Neural cell (in vitro differentiated cells): ENCODE results near the gene DBNDD1. TPM values are rescaled to one million over a fixed set of nuclear protein-coding genes. Genes with fewer than 3 reads are reported as not detected.

Source experiments
- H2AFZ ChIP-seq: fragments of 200-600, 300-800 bp; sonication (generic), shearing (Covaris generic); 2 replicates; pipeline ENCODE4 v1.6.0; 2014; ENCODE audit warnings: low read depth, mild to moderate bottlenecking, antibody characterized with exemption, low read length, moderate library complexity
- H3F3A ChIP-seq: fragments of 200-600 bp; shearing (Covaris generic); 2 replicates; pipeline ENCODE4 v1.6.1; 2016; ENCODE audit warnings: mild to moderate bottlenecking, moderate library complexity, mixed read lengths, antibody characterized with exemption, low read length; ENCODE audit not compliant: insufficient read depth, poor library complexity, severe bottlenecking
- H3K27ac ChIP-seq: fragments of 200-600, 300-800 bp; sonication (generic), shearing (Covaris generic); 2 replicates; pipeline ENCODE4 v1.5.1; 2014; ENCODE audit warnings: mild to moderate bottlenecking, low read length, moderate library complexity
- H3K27me3 ChIP-seq: fragments of 300-800, 200-600 bp; sonication (generic), shearing (Covaris generic); 2 replicates; pipeline ENCODE4 v1.6.0; 2014; ENCODE audit warnings: mild to moderate bottlenecking, low read depth, low read length, moderate library complexity; ENCODE audit not compliant: insufficient read depth
- H3K36me3 ChIP-seq: fragments of 300-800, 200-600 bp; sonication (generic), shearing (Covaris generic); 2 replicates; pipeline ENCODE4 v1.5.1; 2014; ENCODE audit warnings: mild to moderate bottlenecking, antibody characterized with exemption, low read length, moderate library complexity; ENCODE audit not compliant: insufficient read depth
- H3K4me2 ChIP-seq: fragments of 300-800, 200-600 bp; sonication (generic), shearing (Covaris generic); 2 replicates; pipeline ENCODE4 v1.6.0; 2014; ENCODE audit warnings: mild to moderate bottlenecking, low read length
- H3K4me3 ChIP-seq: fragments of 300-800, 200-600 bp; sonication (generic), shearing (Covaris generic); 2 replicates; pipeline ENCODE4 v1.5.1; 2014; ENCODE audit warnings: mild to moderate bottlenecking, low read length, moderate library complexity
- H3K79me2 ChIP-seq: fragments of 200-600 bp; shearing (Covaris generic); replicated peaks from 2 replicates; pipeline ENCODE4 v1.6.0; 2014; ENCODE audit warnings: mild to moderate bottlenecking, low read length, moderate library complexity; ENCODE audit not compliant: insufficient read depth
- H3K9ac ChIP-seq: fragments of 300-800, 200-600 bp; sonication (generic), shearing (Covaris generic); 2 replicates; pipeline ENCODE4 v1.6.1; 2016; ENCODE audit warnings: mild to moderate bottlenecking, low read length, mixed read lengths
- H3K9me2 ChIP-seq: fragments of 200-600 bp; shearing (Covaris generic); 2 replicates; pipeline ENCODE4 v1.6.1; 2016; ENCODE audit warnings: mild to moderate bottlenecking, low read length, mixed read lengths; ENCODE audit not compliant: insufficient read depth
- H3K9me3 ChIP-seq: fragments of 200-600, 300-800 bp; sonication (generic), shearing (Covaris generic); 2 replicates; pipeline ENCODE4 v1.6.1; 2016; ENCODE audit warnings: mild to moderate bottlenecking, mixed run types, low read length, moderate library complexity, mixed read lengths
- H4K20me1 ChIP-seq: fragments of 200-600 bp; shearing (Covaris generic); 2 replicates; pipeline ENCODE4 v1.6.1; 2016; ENCODE audit warnings: mild to moderate bottlenecking, mixed run types; ENCODE audit not compliant: insufficient read depth
- EP300 ChIP-seq: fragments of 450-650 bp; conservative IDR thresholded peaks from 2 replicates; pipeline ENCODE4 v1.6.1; 2014; ENCODE audit warnings: antibody characterized with exemption, mild to moderate bottlenecking, moderate library complexity; ENCODE audit not compliant: poor library complexity, severe bottlenecking
- EZH2 ChIP-seq: fragments of 200-600, 300-800 bp; shearing (Covaris generic), sonication (generic); IDR thresholded peaks from 2 replicates; pipeline ENCODE4 v1.6.1; 2014; ENCODE audit warnings: antibody characterized with exemption, low read length, borderline replicate concordance, mild to moderate bottlenecking; ENCODE audit not compliant: insufficient read depth, poor library complexity, severe bottlenecking
- MXI1 ChIP-seq: fragments of 450-650 bp; conservative IDR thresholded peaks from 2 replicates; pipeline ENCODE4 v1.6.1; 2014; ENCODE audit warnings: antibody characterized with exemption, mild to moderate bottlenecking; ENCODE audit not compliant: poor library complexity, severe bottlenecking
- POLR2AphosphoS5 ChIP-seq: IDR thresholded peaks from 2 replicates; pipeline ENCODE4 v1.6.1; 2012
- RAD21 ChIP-seq: fragments of 450-650 bp; conservative IDR thresholded peaks from 2 replicates; pipeline ENCODE4 v1.6.1; 2014; ENCODE audit warnings: antibody characterized with exemption, mild to moderate bottlenecking, moderate library complexity
- SMC3 ChIP-seq: fragments of 450-650 bp; conservative IDR thresholded peaks from 2 replicates; pipeline ENCODE4 v1.6.1; 2014; ENCODE audit warnings: antibody characterized with exemption, mild to moderate bottlenecking, moderate library complexity; ENCODE audit not compliant: poor library complexity
- TAF1 ChIP-seq: IDR thresholded peaks from 2 replicates; pipeline ENCODE4 v1.6.1; 2012; ENCODE audit warnings: low read depth
- polyA plus RNA-seq: library from polyadenylated mRNA; depleted of rRNA; stranded (reverse); fragments of >200 nt; gene quantifications from 2 replicates; pipeline ENCODE4 v1.2.3, GENCODE V29; 2014
- TF ChIP-seq, protein P1 (sequence below): fragments of 450-650 bp; IDR thresholded peaks from 2 replicates; pipeline ENCODE4 v1.5.1; 2014; ENCODE audit warnings: antibody characterized with exemption, mild to moderate bottlenecking, moderate library complexity; ENCODE audit not compliant: poor library complexity, severe bottlenecking
- TF ChIP-seq, protein P2 (sequence below): IDR thresholded peaks from 2 replicates; pipeline ENCODE4 v1.6.1; 2012; ENCODE audit warnings: borderline replicate concordance

DBNDD1 gene
- polyA plus RNA-seq, 1 donor from 2014 or later: 15.4 TPM

DNA sequence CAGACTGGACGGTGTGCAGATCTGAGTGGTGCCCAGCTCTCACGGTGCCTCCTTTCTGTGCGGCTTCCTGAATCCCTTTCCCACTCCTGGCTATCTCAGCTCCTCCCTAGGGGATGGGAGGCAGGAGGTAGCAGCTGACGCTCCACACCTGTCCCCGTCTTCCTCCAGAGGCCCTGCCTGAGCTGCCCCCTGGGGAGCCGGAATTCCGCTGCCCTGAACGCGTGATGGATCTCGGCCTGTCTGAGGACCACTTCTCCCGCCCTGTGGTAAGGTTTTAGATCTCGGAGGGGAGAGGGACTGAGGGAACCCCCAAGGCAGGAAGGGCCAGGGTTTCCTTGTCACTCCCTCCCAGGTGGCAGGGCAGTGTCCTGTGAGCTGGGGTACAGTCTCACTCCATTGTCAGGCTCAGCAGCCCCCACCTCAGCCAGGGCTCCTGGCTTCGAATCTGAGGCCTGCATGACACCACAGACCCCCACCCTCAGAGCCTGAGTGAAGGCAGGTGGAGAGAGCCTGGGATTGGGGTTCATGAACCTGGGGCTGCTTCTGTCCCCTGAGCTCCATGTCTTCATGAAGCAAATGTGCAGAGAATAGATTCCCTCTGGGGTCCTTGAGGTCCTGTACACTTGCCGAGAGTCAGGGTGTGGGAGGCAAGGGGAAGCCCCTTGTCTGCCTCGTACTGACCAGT lies 64.1 kb downstream of the DBNDD1 start:
- Histone ChIP-seq H3K9me3 (no peaks in the 10 kb centered on the region), H3K27ac (no peak overlapping the region), H3K4me3 (no peak overlapping the region), H3K36me3 (no peaks in the 10 kb centered on the region), H3K27me3 (no peaks in the 10 kb centered on the region), H3K9ac (no peak overlapping the region), H4K20me1 (no peaks in the 10 kb centered on the region), H3K4me2 (no peak overlapping the region), H3K9me2 (no peaks in the 10 kb centered on the region), H3F3A (no peaks in the 10 kb centered on the region), H3K79me2 (no peaks in the 10 kb centered on the region), H2AFZ (no peak overlapping the region)
- no peak for TF ChIP-seq POLR2AphosphoS5
- TF ChIP-seq, protein P1, sequence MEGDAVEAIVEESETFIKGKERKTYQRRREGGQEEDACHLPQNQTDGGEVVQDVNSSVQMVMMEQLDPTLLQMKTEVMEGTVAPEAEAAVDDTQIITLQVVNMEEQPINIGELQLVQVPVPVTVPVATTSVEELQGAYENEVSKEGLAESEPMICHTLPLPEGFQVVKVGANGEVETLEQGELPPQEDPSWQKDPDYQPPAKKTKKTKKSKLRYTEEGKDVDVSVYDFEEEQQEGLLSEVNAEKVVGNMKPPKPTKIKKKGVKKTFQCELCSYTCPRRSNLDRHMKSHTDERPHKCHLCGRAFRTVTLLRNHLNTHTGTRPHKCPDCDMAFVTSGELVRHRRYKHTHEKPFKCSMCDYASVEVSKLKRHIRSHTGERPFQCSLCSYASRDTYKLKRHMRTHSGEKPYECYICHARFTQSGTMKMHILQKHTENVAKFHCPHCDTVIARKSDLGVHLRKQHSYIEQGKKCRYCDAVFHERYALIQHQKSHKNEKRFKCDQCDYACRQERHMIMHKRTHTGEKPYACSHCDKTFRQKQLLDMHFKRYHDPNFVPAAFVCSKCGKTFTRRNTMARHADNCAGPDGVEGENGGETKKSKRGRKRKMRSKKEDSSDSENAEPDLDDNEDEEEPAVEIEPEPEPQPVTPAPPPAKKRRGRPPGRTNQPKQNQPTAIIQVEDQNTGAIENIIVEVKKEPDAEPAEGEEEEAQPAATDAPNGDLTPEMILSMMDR: no peak
- TF ChIP-seq TAF1: no peak
- no peak for TF ChIP-seq SMC3
- TF ChIP-seq RAD21: no peak
- TF ChIP-seq, protein P2, sequence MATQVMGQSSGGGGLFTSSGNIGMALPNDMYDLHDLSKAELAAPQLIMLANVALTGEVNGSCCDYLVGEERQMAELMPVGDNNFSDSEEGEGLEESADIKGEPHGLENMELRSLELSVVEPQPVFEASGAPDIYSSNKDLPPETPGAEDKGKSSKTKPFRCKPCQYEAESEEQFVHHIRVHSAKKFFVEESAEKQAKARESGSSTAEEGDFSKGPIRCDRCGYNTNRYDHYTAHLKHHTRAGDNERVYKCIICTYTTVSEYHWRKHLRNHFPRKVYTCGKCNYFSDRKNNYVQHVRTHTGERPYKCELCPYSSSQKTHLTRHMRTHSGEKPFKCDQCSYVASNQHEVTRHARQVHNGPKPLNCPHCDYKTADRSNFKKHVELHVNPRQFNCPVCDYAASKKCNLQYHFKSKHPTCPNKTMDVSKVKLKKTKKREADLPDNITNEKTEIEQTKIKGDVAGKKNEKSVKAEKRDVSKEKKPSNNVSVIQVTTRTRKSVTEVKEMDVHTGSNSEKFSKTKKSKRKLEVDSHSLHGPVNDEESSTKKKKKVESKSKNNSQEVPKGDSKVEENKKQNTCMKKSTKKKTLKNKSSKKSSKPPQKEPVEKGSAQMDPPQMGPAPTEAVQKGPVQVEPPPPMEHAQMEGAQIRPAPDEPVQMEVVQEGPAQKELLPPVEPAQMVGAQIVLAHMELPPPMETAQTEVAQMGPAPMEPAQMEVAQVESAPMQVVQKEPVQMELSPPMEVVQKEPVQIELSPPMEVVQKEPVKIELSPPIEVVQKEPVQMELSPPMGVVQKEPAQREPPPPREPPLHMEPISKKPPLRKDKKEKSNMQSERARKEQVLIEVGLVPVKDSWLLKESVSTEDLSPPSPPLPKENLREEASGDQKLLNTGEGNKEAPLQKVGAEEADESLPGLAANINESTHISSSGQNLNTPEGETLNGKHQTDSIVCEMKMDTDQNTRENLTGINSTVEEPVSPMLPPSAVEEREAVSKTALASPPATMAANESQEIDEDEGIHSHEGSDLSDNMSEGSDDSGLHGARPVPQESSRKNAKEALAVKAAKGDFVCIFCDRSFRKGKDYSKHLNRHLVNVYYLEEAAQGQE: no peak
- no peak for TF ChIP-seq MXI1
- no peak for TF ChIP-seq EZH2
- no peak for TF ChIP-seq EP300

Other genes starting within 250 kb of the DBNDD1 start
- gene FANCA, start 202.8 kb downstream of the DBNDD1 start, polyA plus RNA-seq: 10.2 and 13.3 TPM in 2 replicates
- 45.0 and 54.1 TPM in 2 replicates for gene SPIRE2, start 191.0 kb downstream of the DBNDD1 start, polyA plus RNA-seq
- 200 and 240 TPM in 2 replicates for gene TCF25, start 145.9 kb downstream of the DBNDD1 start, polyA plus RNA-seq
- 21.3 and 27.6 TPM in 2 replicates for gene MC1R, start 100.6 kb downstream of the DBNDD1 start, polyA plus RNA-seq
- gene TUBB3, start 96.1 kb downstream of the DBNDD1 start, polyA plus RNA-seq: 2,442 and 2,885 TPM in 2 replicates
- 212 and 213 TPM in 2 replicates for gene DEF8, start 70.7 kb downstream of the DBNDD1 start, polyA plus RNA-seq
- gene PRDM7, start 57.9 kb upstream of the DBNDD1 start, polyA plus RNA-seq: not detected in 2 replicates